Measurements from ENCODE around the gene RAPH1. TPM values are rescaled to one million over a fixed set of nuclear protein-coding genes. Genes with fewer than 3 reads are reported as not detected.
"Not testable (repeated sequence)": the region's sequence is repeated elsewhere in the genome, so short reads cannot be mapped to it uniquely, and the experiment has no call there.

The RAPH1 gene
- total RNA-seq, 1 donor: 57.2 TPM

GRCh38 chr2:203383038-203383437, 152.1 kb downstream of the RAPH1 start:
- Histone ChIP-seq H4K20me1 (ENCODE audit: insufficient read depth, low read length) (peaks cover 4% of the 10 kb centered on the region), H3K79me2 (ENCODE audit: insufficient read depth, low read length) (peaks cover 32% of the 10 kb centered on the region), H2AFZ (ENCODE audit: low read length) (no peak overlapping the region), H3K4me3 (ENCODE audit: insufficient read depth, low read length) (no peak overlapping the region), H3K27ac (ENCODE audit: low read depth, low read length) (no peak overlapping the region), H3K27me3 (ENCODE audit: insufficient read depth, low read length) (no peaks in the 10 kb centered on the region), H3K4me2 (ENCODE audit: insufficient read depth, low read length) (no peak overlapping the region), H3K9me3 (ENCODE audit: low read depth, low read length) (no peaks in the 10 kb centered on the region), H3K36me3 (ENCODE audit: insufficient read depth, low read length) (no peaks in the 10 kb centered on the region), H3K4me1 (ENCODE audit: insufficient read depth, low read length) (no peaks in the 10 kb centered on the region)
- no peak for TF ChIP-seq CTCF (IDR thresholded peaks at IDR 0.05; ENCODE audit: extremely low read depth, low read depth, low read length)
- no peak for DNase-seq (ENCODE audit: insufficient read length, low spot score, missing footprints)

GRCh38 chr2:203379156-203379555, 155.9 kb downstream of the RAPH1 start:
- Histone ChIP-seq H3K27me3 (ENCODE audit: insufficient read depth, low read length) (no peaks in the 10 kb centered on the region), H2AFZ (ENCODE audit: low read length) (no peak overlapping the region), H3K9me3 (ENCODE audit: low read depth, low read length) (no peaks in the 10 kb centered on the region), H3K27ac (ENCODE audit: low read depth, low read length) (no peak overlapping the region), H3K4me3 (ENCODE audit: insufficient read depth, low read length) (no peak overlapping the region), H3K36me3 (ENCODE audit: insufficient read depth, low read length) (no peaks in the 10 kb centered on the region), H3K79me2 (ENCODE audit: insufficient read depth, low read length) (peaks cover 43% of the 10 kb centered on the region), H3K4me2 (ENCODE audit: insufficient read depth, low read length) (no peak overlapping the region), H3K4me1 (ENCODE audit: insufficient read depth, low read length) (no peaks in the 10 kb centered on the region), H4K20me1 (ENCODE audit: insufficient read depth, low read length) (no peaks in the 10 kb centered on the region)
- no peak for DNase-seq (ENCODE audit: insufficient read length, low spot score, missing footprints)
- TF ChIP-seq CTCF (IDR thresholded peaks at IDR 0.05; ENCODE audit: extremely low read depth, low read depth, low read length): no peak

GRCh38 chr2:203376173-203376572, 158.9 kb downstream of the RAPH1 start:
- H3K4me2 ChIP-seq (ENCODE audit: insufficient read depth, low read length): no peak overlapping the region
- H3K4me1 ChIP-seq (ENCODE audit: insufficient read depth, low read length): no peaks in the 10 kb centered on the region
- no peak for DNase-seq (ENCODE audit: insufficient read length, low spot score, missing footprints)
- H4K20me1 ChIP-seq (ENCODE audit: insufficient read depth, low read length): no peaks in the 10 kb centered on the region
- no peak for TF ChIP-seq CTCF (IDR thresholded peaks at IDR 0.05; ENCODE audit: extremely low read depth, low read depth, low read length)
- no peaks in the 10 kb centered on the region for H3K27me3 ChIP-seq (ENCODE audit: insufficient read depth, low read length)
- H2AFZ ChIP-seq (ENCODE audit: low read length): no peak overlapping the region
- no peak overlapping the region for H3K4me3 ChIP-seq (ENCODE audit: insufficient read depth, low read length)
- H3K27ac ChIP-seq (ENCODE audit: low read depth, low read length): no peak overlapping the region
- peaks cover 38% of the 10 kb centered on the region for H3K79me2 ChIP-seq (ENCODE audit: insufficient read depth, low read length)
- H3K9me3 ChIP-seq (ENCODE audit: low read depth, low read length): no peaks in the 10 kb centered on the region
- peaks cover 1% of the 10 kb centered on the region for H3K36me3 ChIP-seq (ENCODE audit: insufficient read depth, low read length)

- H3K9me3 ChIP-seq (ENCODE audit: low read depth, low read length); H3K4me3 ChIP-seq (ENCODE audit: insufficient read depth, low read length); H3K27me3 ChIP-seq (ENCODE audit: insufficient read depth, low read length); H3K4me2 ChIP-seq (ENCODE audit: insufficient read depth, low read length); DNase-seq (ENCODE audit: insufficient read length, low spot score, missing footprints); H4K20me1 ChIP-seq (ENCODE audit: insufficient read depth, low read length); H3K4me1 ChIP-seq (ENCODE audit: insufficient read depth, low read length); H2AFZ ChIP-seq (ENCODE audit: low read length); H3K27ac ChIP-seq (ENCODE audit: low read depth, low read length): not testable (repeated sequence)
- Histone ChIP-seq H3K36me3 (ENCODE audit: insufficient read depth, low read length) (peaks cover 16% of the 10 kb centered on the region), H3K79me2 (ENCODE audit: insufficient read depth, low read length) (peaks cover 42% of the 10 kb centered on the region)
Measured at GRCh38 chr2:203372706-203373105, 162.4 kb downstream of the RAPH1 start.

All from osteoblast (primary cell).